Stimulated activated CD4-positive, alpha-beta T cell treated with anti-CD3 and anti-CD28 coated beads, TNF-alpha, amount 100 ng/mL, for 24 hours (primary cell): ENCODE data around the gene STARD9.
"Not testable (repeated sequence)": the region's sequence is repeated elsewhere in the genome, so short reads cannot be mapped to it uniquely, and the experiment has no call there.

Source experiments
- DNase-seq, 3 experiments: peaks; one replicate each; pipeline ENCODE4 v3.0.0-alpha.2; 2020; ENCODE audit warnings: low read depth in 3 of 3

Gene STARD9

GRCh38 chr15:42575188-42576039 lies at the start of gene STARD9:
Gene STARD9, plus strand, starts transcription at chr15:42575606. Its CDS starts 110 bp downstream, at chr15:42575716.
- peak; percentile 82 to 95 (median 89) for DNase-seq

GRCh38 chr15:42528970-42529369 lies 46.4 kb upstream of the STARD9 start:
- no peak for DNase-seq

- no peak for DNase-seq
Measured at GRCh38 chr15:42533246-42533645, 42.2 kb upstream of the STARD9 start.

GRCh38 chr15:42544853-42545629 lies 30.4 kb upstream of the STARD9 start:
- no peak for DNase-seq

- DNase-seq, result no peak
Measured at GRCh38 chr15:42547918-42548248, 27.5 kb upstream of the STARD9 start.

GRCh38 chr15:42548249-42549031 lies 27.0 kb upstream of the STARD9 start, which contains the start of the genes HAUS2 and LRRC57:
Gene HAUS2, plus strand, starts transcription at chr15:42548838. Its CDS starts 35 bp downstream, at chr15:42548873.
Gene LRRC57, minus strand, starts transcription at chr15:42548793. Its CDS starts 359 bp downstream, at chr15:42548434.
- peak; percentile 76 to 89 (median 78) for DNase-seq

- DNase-seq, result no peak
Measured at GRCh38 chr15:42549032-42549491, 26.3 kb upstream of the STARD9 start.

- DNase-seq, result no peak
Measured at GRCh38 chr15:42549741-42550392, 25.5 kb upstream of the STARD9 start.

- DNase-seq, result no peak
Measured at GRCh38 chr15:42553554-42553953, 21.9 kb upstream of the STARD9 start.

- DNase-seq, result not testable (repeated sequence)
Measured at GRCh38 chr15:42556550-42557207, 18.7 kb upstream of the STARD9 start.

- DNase-seq, result no peak
Measured at GRCh38 chr15:42558739-42559138, 16.7 kb upstream of the STARD9 start.

GRCh38 chr15:42576040-42576594 lies 711 bp downstream of the STARD9 start:
- no peak for DNase-seq

GRCh38 chr15:42576776-42577175 lies 1.4 kb downstream of the STARD9 start:
- no peak for DNase-seq

- no peak for DNase-seq
Measured at GRCh38 chr15:42577514-42578031, 2.2 kb downstream of the STARD9 start.

- DNase-seq, result no peak
Measured at GRCh38 chr15:42578984-42579537, 3.7 kb downstream of the STARD9 start.

GRCh38 chr15:42581272-42581730 lies 5.9 kb downstream of the STARD9 start:
- peak; percentile 56 to 80 (median 62) for DNase-seq

- no peak for DNase-seq
Measured at GRCh38 chr15:42582569-42583375, 7.4 kb downstream of the STARD9 start.

GRCh38 chr15:42584031-42584765 lies 8.8 kb downstream of the STARD9 start:
- DNase-seq, result no peak
